NCI-H1930 (cell line): Measurements from ENCODE around the gene RAB43.
"Not testable (repeated sequence)": the region's sequence is repeated elsewhere in the genome, so short reads cannot be mapped to it uniquely, and the experiment has no call there.

Source experiments
- DNase-seq, 2 experiments: peaks; one replicate each; lab custom pipeline; 2025; lab: John Stamatoyannopoulos, UW

The RAB43 gene

DNA sequence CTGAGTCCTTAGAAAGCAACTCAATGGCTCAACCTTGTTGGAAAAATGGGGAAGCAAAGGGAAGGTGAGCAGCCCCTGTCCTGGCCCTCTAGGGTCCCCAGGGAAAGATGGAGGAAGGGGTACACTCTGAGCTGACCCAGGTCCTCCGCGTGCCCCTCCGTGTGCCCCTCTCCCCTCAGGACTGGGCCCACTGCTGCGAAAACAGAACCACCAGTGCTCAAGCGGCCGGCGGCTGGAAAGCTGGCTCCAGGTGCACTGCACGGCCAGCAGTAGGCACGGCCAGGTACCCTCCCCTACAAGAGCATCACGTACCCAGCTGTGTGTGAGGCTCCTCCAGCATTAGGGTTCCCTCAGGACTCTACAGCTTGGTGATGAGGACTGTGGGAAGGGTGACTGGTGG lies 26.3 kb downstream of the RAB43 start:
- DNase-seq = no peak

DNA sequence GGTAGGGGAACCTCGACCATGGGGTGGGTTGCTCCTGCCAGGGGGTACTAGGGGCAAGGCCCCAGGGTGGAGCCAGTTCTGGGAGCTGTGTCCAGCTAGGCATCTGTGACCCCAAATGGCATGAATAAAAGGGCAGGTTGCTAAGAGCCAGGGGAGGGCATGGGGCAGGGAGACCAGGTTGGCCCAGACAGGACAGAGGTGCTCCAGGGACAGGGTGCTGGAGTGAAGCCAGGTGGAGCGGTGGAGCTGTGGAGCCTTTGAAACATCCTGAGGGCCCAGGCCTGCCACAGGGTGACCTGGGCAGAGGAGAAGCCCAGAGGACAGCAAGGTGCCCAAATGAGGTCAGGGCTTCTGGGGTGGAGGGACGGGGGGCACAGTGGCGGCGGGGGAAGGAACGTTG lies 33.3 kb downstream of the RAB43 start:
- not testable (repeated sequence) for DNase-seq

DNA sequence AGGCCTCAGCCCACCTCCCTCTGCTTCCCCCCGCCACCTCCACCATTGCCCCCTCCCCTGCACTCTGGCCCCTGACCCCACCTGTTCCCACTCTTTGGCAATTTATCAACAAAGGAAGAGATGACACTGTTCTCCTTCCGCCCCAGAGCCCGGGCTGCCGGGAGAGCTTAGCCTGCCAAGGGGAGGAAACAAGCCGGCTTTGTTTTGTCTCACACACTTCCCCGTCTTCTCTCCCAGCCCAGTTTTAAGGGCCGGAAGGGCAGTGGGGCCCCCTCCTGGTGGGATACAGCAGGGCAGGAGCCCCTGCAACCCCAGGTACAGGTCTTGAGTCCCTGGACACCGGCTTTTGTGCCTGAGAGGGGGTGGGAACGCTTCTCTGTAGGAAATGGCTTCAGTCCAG lies 33.7 kb downstream of the RAB43 start:
- not testable (repeated sequence) for DNase-seq

- no peak for DNase-seq
Measured at GRCh38 chr3:129087138-129087702, 34.4 kb downstream of the RAB43 start.

DNA sequence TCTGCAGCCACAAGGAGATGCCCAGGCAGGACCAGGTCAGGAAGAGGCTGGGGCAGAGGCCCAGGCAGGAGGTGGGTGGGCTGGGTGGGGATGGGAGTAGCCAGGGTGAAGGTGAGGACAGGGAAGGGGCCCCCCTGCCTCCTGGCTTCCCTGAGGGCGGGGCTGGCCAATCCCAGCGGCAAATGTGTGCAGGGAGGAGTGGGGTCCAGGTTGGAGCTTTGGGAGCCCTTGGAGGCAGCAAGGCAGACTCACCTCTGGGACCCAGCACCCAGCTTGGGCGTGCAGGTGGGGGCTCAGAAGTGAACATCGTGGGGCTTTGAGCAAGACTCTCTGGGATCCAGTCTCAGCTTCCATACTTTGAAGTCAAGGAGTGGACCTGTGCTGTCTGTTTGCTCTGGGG lies 35.8 kb downstream of the RAB43 start:
- DNase-seq = no peak

- DNase-seq = no peak
Measured at GRCh38 chr3:129085165-129085715, 36.4 kb downstream of the RAB43 start.

DNA sequence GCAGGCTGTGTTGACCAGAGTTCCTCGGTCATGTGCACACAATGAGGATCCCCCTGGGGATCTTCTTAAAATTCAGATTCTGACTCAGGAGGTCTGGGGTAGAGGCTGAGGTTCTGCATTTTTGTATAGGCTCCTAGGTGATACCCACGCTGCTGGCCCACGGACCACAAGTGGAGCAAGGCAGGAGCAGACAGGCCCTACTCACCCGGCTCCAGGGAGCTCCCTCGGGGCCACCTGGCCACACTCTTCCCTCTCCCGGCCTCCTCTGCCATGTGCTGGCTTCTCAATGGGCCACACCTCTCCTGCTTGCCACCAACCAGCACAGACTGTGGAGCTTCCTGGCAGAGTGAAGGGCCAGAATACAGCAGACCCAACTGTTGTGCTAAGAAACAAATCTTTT lies 37.1 kb downstream of the RAB43 start:
- DNase-seq = no peak

DNA sequence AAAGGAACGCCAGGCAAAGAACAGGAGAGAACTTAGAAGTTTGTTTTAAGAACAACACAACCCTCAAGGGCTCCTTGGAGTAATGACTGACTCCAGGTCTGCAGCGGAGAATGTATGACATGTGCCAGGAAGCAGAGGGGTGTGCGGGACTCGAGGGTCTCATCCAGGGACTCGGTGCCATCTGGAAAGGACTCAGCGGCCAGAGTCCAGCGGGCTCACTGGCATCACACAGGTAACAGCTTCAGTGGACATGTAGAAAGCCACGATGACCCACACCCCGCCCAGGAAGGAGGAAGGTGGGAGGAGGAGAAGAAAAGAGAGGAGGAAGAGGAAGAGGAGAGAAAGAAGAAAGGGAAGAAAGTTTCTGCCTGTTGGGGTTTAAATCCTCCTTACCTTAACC lies 39.6 kb downstream of the RAB43 start:
- DNase-seq = no peak

GRCh38 chr3:129081503-129081902 lies 40.1 kb downstream of the RAB43 start:
- no peak for DNase-seq

GRCh38 chr3:129078510-129078909 lies 43.1 kb downstream of the RAB43 start:
- no peak for DNase-seq

DNA sequence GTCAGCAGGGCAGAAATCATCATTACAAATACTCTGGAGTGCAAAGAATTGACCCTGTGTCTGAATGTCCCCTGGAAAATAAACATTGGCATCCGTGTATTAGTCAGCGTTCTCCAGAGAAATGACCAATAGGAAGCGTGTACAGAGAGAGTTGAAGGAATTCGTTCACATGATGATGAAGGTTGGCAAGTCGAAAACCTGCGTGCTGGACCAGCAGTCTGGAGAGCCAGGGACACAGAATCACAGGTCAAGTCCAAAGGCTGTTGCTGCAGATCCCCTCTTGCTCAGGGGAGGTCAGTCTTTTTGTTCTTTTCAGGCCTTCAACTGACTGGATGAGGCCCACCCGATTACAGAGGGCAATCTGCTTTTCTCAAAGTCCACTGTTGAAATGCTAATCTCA lies 44.4 kb downstream of the RAB43 start:
- DNase-seq = no peak

DNA sequence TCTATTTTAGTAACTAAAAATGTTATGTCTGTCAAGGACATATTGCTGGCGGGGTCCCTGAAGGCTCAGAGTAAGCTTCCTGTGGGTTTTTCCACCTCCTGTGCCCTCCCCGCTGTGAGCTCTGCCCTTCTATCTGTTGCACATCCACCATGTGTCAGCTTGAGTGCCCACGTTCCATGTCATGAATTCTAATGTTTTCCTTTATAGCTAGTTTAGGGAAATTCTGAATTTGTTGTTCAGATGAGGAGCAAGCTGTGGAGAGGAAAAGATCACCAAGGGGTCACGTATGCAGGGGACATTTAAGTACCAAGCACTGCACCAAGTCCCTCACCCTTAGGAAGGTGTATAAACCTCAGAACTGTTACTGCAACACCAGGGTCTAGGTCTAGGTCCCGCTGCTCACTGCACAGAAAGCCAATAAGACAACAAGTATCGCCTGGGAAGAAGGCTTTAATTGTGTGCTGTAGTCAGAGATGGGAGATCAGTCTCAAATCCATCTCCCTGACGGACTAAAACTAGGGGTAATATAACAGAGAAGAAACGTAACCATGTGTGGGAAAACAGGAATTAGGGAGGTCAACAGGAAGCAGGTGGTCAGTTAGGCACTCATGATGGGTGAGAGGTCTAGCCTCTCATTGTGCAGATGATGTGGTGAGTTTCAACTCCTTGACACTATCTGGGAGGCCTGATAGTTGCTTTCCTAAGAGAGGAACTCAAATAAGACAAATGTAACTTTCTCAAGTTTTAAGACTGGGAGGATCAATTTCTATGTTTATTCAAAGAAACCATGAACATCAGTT lies 51.3 kb downstream of the RAB43 start:
- DNase-seq = no peak

DNA sequence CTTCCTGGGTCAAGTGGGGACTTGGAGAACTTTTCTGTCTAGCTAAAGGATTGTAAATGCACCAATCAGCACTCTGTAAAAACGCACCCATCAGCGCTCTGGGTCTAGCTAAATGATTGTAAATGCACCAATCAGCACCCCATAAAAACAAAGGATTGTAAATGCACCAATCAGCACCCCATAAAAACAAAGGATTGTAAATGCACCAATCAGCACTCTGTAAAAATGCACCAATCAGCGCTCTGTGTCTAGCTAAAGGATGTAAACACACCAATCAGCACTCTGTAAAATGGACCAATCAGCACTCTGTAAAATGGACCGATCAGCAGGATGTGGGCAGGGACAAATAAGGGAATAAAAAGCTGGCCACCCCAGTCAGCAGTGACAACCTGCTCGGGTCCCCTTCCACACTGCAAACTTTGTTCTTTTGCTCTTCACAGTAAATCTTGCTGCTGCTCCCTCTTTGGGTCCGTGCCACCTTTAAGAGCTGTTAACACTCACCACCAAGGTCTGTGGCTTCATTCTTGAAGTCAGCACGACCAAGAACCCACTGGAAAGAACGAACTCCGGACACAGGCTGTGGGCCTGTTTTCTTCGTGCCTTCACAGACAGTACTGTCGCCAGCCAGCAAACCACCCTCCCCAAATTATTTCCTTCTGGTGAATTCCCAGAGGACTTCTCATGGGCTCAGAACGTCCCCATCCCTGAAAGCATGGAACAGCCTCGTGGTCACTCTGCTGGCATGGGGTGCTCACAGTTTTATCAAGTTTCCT lies 52.1 kb downstream of the RAB43 start:
- not testable (repeated sequence) for DNase-seq

- no peak for DNase-seq
Measured at GRCh38 chr3:129068291-129068886, 53.2 kb downstream of the RAB43 start.

- DNase-seq = not testable (repeated sequence)
Measured at GRCh38 chr3:129067719-129068118, 53.9 kb downstream of the RAB43 start.

GRCh38 chr3:129065720-129066073 lies 55.9 kb downstream of the RAB43 start:
- DNase-seq = no peak

DNA sequence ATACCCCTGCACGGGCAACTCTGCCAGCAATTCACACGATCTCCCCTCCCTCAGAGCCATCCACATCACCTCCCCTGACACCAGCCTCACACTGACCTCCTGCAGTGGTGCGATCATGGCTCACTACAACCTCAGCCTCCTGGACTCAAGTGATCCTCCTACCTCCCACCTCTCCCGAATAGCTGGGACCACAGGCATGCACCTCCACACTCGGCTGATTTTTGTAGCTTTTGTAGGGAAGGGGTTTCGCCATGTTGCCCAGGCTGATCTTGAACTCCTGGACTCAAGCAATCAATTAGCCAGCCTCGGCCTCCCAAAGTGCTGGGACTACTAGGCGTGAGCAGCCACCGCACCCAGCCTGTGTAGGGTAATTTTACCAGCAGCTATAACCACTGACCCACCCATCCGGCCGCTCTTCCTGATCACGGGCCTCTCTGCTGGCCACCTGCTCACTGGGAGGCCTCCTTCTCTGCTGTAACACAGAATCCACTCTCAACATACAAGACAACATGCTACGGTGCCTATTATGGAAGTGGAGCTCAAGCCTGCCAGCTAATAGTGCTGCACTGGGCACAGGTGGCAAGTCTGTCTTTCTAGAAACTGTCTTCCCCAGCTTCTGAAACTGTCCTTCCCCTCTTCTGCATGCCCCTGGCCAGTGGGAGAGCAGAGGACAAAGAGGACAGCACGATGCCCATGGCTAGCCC lies 56.4 kb downstream of the RAB43 start:
- no peak for DNase-seq

- DNase-seq = no peak
Measured at GRCh38 chr3:129063841-129064482, 57.6 kb downstream of the RAB43 start.

- no peak for DNase-seq
Measured at GRCh38 chr3:129063091-129063640, 58.4 kb downstream of the RAB43 start.

GRCh38 chr3:129061888-129062834 lies 59.4 kb downstream of the RAB43 start:
- no peak for DNase-seq
